AG04449 (cell line): Measurements from ENCODE around the gene C1S.
"Not testable (repeated sequence)": the region's sequence is repeated elsewhere in the genome, so short reads cannot be mapped to it uniquely, and the experiment has no call there.

ENCODE experiments used
- CTCF ChIA-PET: fragments of 350-600 bp; formaldehyde crosslinking; extraction: SDS; loops from one replicate; lab custom pipeline; 2021; ENCODE audit warnings: antibody characterized with exemption; lab: Yijun Ruan, JAX
- POLR2A ChIA-PET: fragments of 400-600, 350-600 bp; formaldehyde crosslinking; extraction: SDS; loops from one replicate; lab custom pipeline; 2020; ENCODE audit warnings: antibody characterized with exemption, inconsistent platforms; lab: Yijun Ruan, JAX
- DNase-seq: peaks from one replicate; pipeline ENCODE4 v3.0.0-alpha.2; 2010; ENCODE audit warnings: low read depth, low spot score
- H3K4me3 ChIP-seq: 2 replicates; pipeline ENCODE4 v1.5.1; 2011; ENCODE audit warnings: low read depth, mild to moderate bottlenecking, control low read depth, low read length
- TF ChIP-seq, protein P1 (sequence below): IDR thresholded peaks from one replicate; pipeline ENCODE4 v1.5.1; 2011; ENCODE audit warnings: mild to moderate bottlenecking, moderate library complexity, low read length, control low read depth, inconsistent platforms; ENCODE audit not compliant: insufficient read depth; ENCODE audit errors: missing control alignments

Gene C1S

DNA sequence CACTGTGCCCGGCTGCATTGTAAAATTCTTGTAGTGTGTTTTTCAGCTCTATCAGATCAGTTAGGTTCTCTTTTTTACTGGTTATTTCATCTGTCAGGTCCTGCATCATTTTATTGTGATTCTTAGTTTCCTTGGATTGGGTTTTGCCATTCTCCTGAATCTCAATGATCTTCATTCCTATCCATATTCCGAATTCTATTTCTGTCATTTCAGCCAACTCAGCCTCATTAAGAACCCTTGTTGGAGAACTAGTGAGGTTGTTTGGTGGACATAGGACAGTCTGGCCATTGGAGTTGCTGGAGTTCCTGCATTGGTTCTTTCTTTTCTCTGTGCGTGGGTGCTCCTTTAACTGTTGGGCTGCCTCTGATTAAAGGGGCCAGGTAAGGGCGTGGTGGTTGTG is 5.6 kb upstream of the C1S start:
- TF ChIP-seq, protein P1, sequence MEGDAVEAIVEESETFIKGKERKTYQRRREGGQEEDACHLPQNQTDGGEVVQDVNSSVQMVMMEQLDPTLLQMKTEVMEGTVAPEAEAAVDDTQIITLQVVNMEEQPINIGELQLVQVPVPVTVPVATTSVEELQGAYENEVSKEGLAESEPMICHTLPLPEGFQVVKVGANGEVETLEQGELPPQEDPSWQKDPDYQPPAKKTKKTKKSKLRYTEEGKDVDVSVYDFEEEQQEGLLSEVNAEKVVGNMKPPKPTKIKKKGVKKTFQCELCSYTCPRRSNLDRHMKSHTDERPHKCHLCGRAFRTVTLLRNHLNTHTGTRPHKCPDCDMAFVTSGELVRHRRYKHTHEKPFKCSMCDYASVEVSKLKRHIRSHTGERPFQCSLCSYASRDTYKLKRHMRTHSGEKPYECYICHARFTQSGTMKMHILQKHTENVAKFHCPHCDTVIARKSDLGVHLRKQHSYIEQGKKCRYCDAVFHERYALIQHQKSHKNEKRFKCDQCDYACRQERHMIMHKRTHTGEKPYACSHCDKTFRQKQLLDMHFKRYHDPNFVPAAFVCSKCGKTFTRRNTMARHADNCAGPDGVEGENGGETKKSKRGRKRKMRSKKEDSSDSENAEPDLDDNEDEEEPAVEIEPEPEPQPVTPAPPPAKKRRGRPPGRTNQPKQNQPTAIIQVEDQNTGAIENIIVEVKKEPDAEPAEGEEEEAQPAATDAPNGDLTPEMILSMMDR, result no peak
- no peak overlapping the region for H3K4me3 ChIP-seq
- DNase-seq, result no peak
- ChIA-PET CTCF (interaction anchor here (1.3 to 13.4 kb wide), 5 partner anchors 11 to 56 kb away, joined by 4 to 217 read pairs (median 8); partner anchors contain the start of genes C1R and C1RL), POLR2A (no interaction called here)

DNA sequence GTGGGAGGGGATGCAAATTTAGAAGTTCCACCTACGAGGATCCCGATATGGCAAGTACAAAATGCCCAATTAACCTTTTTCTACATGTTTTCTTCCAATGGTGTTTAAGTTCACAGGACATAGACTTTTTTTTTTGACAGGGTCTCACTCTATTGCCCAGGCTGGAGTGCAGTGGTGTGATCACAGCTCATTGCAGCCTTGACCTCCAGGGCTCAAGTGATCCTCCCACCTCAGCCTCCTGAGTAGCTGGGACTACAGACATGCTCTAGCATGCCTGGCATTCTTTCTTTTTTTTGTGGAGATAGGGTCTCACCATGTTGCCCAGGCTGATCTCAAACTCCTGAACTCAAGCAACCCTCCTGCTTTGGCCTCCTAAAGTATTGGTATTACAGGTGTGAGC is 4.8 kb upstream of the C1S start:
- CTCF ChIA-PET, result interaction anchor here (1.1 to 13.4 kb wide), 6 partner anchors 12 to 89 kb away, joined by 3 to 217 read pairs (median 44); partner anchors contain the start of genes C1R and C1RL
- POLR2A ChIA-PET, DNase-seq, H3K4me3 ChIP-seq: not testable (repeated sequence)

DNA sequence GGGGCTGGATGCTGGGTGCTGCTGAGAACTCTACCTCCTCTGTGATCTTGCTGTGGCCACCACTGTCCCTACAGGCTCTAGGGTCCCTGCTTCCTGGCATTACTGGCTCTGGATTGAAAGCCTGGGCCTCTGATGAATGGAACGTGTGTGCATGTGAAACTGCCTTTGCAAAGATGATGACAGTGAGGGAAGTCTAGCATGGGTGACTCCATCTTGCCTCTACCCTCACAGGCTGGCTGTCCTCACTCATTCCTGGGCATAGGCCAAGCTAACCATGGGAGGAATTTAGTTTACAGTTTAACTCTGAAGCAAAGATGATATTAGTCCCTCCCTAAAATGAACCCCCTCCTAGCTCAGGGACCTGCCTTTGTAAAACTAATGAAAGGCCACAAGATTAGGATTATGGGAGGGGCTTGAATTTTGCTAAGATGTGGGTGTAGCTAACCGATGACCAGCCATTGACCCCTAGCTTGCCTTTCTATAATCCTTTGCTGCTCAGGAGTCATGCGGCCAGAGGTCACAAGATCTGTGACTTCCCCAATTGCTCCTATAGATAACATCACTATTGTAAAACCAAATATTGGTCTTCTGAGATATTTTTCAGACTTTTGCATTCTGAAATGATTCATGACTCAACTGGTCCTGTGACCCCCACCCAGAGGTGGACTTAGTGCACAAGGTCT is 2.2 kb upstream of the C1S start:
- POLR2A ChIA-PET, result no interaction called here
- CTCF ChIA-PET, result interaction anchor here (1.9 to 13.4 kb wide), 5 partner anchors 14 to 87 kb away, joined by 9 to 217 read pairs (median 79); partner anchors contain the start of genes C1R and C1RL

DNA sequence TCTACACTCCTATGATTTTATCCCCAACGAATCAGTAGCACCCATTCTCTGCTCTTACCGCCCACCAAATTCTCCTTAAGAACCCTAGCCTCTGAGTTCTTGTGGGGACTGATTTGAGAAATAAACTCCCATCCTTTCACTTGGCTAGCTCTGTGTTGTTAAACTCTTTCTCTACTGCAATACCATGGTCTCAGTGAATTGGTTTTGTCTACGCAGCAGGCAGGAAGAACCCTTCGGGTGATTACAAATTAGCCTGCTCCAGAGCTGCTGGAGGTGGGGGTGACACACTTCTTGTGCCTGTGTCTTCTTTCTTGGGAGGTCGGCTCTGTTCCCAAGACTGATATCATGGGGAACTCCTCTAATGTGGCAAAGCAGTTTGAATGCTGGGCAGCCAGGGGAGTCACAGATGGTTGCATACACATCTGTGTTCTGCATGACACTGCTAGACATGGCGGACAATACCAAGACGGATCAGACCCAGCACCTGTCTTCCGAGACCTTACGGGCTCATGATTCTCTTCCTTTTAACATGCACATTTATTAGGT is 1.6 kb upstream of the C1S start:
- H3K4me3 ChIP-seq, result no peak overlapping the region
- ChIA-PET CTCF (interaction anchor here (1.4 to 13.4 kb wide), 8 partner anchors 9 to 86 kb away, joined by 4 to 217 read pairs (median 20); partner anchors contain the start of genes C1R and C1RL), POLR2A (no interaction called here)
- DNase-seq, result no peak
- TF ChIP-seq, protein P1, result no peak

More for the DNA sequence above, 2.2 kb upstream of the C1S start:
- no peak for DNase-seq
- no peak overlapping the region for H3K4me3 ChIP-seq
- TF ChIP-seq, protein P1, result no peak

DNA sequence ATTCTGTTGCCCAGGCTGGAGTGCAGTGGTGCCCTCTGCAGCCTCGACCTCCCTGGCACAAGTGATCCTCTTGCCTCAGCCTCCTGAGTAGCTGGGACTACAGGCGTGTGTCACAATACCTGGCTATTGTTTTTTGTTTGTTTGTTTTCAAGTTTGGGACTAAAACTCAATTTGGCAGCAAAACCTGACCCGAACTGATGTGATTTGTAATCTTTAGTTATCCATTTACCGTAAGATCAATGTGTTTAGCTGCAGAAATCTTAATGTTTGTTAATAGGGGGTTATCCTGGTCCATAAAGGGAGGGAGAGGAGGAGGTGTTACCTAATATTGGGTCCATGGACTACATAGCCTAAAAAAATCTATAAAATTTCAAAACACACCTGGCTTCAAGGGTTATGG is 738 bp upstream of the C1S start:
- CTCF ChIA-PET, result interaction anchor here (1.2 to 13.4 kb wide), 19 partner anchors 8 to 136 kb away, joined by 3 to 217 read pairs (median 7); partner anchors contain the start of genes C1R and C1RL
- H3K4me3 ChIP-seq, result no peak overlapping the region
- POLR2A ChIA-PET, result interaction anchor here (1.0 to 2.0 kb wide), 4 partner anchors 9 to 134 kb away, joined by 4 to 11 read pairs (median 6); partner anchors contain the start of genes C12orf57 and C1RL
- TF ChIP-seq, protein P1, result no peak
- DNase-seq, result no peak

DNA sequence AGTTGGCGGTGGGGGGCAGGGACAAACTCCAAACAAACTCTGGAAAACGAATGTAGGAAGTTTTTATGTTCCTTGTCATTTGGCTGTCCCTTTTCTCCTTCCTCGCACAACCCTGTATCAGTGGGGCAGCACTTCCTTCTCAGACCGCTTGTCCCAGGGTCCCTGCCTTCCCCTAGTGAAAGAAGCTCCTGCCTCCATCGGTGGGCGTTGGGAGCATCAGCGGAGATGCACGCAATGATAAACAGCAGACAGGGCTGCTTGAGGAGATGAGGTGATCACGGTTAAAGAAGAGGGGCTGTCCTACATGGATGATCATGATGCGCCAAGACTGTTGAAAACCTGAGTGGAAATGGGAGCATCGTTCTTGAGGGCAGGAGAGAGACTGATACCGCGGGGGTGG is 620 bp downstream of the C1S start:
- H3K4me3 ChIP-seq, result peak overlapping the region; percentile 53
- ChIA-PET POLR2A (interaction anchor here (0.6 to 2.0 kb wide), 4 partner anchors 8 to 135 kb away, joined by 3 to 11 read pairs (median 6); partner anchors contain the start of gene C1RL), CTCF (interaction anchor here (0.8 to 13.4 kb wide), 26 partner anchors 9 to 136 kb away, joined by 3 to 217 read pairs (median 6); partner anchors contain the start of genes C1R, C1RL and LPCAT3)
- no peak for DNase-seq
- TF ChIP-seq, protein P1, result no peak
